ENCODE measurements around the gene SEPHS2.
"Not testable (repeated sequence)": the region's sequence is repeated elsewhere in the genome, so short reads cannot be mapped to it uniquely, and the experiment has no call there.

Gene SEPHS2

DNA sequence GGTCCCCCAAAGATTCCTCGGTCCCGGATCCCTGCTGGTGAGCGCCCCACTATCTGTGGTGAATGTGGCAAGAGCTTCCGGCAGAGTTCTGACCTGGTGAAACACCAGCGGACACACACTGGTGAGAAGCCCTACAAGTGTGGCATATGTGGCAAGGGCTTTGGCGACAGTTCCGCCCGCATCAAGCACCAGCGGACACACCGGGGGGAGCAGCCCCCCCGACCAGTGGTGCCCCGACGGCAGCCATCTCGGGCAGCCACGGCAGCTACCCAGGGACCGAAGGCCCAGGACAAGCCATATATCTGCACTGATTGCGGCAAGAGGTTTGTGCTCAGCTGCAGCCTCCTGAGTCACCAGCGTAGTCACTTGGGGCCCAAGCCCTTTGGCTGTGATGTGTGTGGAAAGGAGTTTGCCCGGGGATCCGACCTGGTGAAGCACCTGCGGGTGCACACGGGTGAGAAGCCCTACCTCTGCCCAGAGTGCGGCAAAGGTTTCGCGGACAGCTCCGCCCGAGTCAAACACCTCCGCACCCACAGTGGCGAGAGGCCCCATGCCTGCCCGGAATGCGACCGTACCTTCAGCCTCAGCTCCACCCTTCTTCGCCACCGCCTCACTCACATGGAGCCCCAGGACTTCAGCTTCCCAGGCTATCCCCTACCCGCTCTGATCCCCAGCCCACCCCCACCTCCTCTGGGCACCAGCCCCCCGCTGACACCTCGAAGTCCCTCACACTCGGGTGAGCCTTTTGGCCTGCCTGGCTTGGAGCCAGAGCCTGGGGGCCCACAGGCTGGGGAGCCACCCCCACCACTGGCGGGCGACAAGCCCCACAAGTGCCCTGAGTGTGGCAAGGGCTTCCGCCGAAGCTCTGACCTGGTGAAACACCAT is 47.7 kb downstream of the SEPHS2 start:
- no peak for DNase-seq

DNA sequence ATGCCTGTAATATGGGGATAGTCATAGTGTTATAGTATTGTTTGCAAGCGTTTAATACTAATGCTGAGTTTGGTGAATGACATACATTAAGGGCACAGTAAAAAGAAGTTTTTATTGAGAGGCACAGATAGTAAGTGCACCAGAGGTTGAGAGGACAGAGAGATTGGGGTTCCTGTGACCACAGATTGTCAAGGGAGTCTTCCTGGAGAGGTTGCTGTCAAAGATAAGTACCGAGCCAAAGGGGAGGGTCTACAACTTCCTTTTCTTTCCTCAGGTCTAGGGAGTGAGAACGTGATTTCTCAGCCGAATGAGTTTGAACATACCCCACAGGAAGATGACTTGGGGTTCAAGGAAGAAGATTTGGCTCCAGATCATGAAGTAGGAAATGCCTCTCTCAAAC is 48.6 kb downstream of the SEPHS2 start:
- DNase-seq: no peak

DNA sequence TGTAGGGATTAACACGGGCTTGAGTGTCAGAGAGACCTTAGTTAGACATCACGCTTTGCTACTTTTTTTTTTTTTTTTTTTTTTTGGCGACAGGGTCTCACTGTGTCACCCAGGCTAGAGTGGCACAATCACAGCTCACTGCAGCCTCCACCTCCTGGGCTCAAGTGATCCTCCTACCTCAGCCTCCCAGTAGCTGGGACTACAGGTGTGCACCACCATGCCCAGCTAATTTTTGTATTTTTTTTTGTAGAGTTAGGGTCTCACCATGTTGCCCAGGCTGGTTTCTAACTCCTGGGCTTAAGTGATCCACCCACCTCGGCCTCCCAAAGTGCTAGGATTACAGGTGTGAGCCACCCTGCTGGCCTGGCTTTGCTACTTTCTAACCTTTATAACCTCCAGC is 49.0 kb downstream of the SEPHS2 start:
- not testable (repeated sequence) for DNase-seq

DNA sequence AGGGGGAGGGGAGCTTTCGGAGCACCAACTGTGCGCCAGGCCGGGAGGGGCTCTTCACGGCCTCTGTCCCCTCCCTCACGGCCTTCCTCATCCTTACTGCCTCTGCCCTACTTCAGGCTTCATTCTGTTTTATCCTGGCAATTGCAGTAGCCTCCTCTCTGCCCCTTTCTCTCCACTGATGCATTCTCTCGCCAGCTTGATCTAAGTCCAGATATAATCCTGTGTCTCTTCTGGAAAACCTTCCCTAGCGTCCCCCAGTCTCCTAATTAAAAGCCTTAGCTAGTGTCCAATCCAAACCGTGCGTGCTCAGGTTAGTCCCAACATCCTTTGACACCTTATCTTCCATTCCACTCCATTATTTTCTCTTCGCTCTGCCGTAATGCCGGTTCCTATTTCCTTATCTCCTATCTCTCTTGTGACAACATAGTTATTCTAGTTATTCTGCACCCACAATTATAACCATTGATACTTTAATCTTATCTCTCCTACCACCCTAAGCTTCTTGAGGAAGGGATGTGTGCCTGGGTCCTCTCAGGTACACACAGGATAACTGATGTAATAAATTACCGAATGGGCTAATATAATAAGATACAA is 49.6 kb downstream of the SEPHS2 start:
- DNase-seq: no peak

DNA sequence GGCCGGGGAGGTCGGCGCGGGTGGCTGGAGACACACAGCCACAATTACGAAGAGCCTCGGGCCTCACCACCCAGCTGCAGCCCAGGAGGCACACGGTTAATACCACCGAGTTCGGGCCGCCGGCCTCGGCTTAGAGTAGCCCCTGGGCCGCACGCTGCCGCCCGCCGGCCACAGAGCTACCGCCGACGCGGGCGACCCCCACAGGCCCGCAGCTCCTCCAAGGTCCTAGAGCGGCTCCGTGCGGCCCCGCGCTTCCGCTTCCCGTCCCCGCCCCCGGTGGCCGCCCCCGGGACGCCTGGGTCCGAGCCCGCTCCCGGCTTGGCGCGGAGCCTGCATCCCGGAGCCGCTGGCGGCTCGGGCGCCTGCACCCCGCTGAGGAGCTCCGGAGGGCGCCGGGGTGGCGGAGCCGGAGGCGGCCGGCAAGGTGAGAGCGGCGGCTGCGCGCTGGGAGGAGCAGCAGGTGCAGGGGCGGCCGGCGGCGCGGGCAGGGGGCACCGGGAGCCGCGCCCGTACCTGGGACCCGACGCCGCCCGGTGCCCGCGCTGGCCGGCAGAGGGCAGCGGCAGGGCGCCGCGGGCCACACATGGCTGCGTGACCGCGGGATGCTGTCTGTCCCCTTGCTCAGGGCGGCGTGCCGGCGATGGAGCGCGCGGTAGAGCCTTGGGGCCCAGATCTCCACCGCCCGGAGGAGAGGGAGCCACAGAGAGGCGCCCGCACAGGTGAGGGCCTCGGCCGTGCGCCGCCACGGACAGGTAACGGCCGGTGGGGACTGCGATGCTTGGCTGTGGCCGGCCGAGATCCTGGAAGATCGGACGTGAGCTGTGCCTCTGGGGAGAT is 50.3 kb downstream of the SEPHS2 start, which contains the start of gene ZNF48:
TSS of gene ZNF48 (plus strand) at position 266 of the 837 bp plus-strand sequence. CDS start at position 641, 375 bp downstream.
- DNase-seq: peak; percentile 64

DNA sequence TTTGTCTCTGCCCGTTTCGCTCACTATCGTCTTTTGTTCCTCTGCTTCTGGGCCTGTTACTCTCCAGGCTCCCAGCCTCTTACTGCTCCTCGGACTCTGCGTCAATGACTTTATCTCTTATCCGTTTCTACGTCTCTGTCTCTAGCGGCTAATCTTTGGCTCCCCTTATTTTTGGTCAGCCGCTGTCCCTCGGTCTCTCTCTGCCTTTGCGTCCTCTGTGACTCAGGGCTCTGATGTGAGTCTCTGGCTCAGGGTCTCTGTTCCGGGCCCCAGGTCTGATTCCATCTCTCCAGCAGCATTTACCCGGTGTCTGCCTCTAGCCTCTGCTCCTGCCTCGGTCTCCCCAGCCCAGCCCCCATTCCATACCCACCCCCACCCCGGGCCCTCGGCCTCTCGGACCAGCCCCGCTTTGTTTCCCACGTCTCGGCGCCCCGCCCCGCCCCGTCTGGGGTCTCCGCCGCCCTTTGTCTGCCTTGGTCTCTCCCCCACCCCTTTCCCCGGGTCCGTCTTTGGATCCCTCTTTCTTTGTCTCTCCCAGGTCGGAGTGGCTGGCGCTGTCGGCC is 51.0 kb downstream of the SEPHS2 start:
- no peak for DNase-seq
